Suprapubic skin (tissue), 4 donors: ENCODE results near the gene RASSF8.

ENCODE experiments used
- CTCF ChIP-seq, 2 donors: fragments of 200-600 bp in 1 of 2; fragments of 450-650 bp in 1 of 2; sonication (generic) in 1 of 2; IDR thresholded peaks; one replicate each; pipeline ENCODE4 v1.5.1; 2016 to 2019; ENCODE audit warnings: antibody characterized with exemption in 2 of 2, mild to moderate bottlenecking in 1 of 2, moderate library complexity in 1 of 2
- EP300 ChIP-seq: sonication (generic); formaldehyde crosslinking; IDR thresholded peaks from one replicate; pipeline ENCODE4 v1.6.1; 2017; ENCODE audit warnings: antibody characterized with exemption
- POLR2A ChIP-seq, 2 donors: fragments of 450-650 bp; IDR thresholded peaks; one replicate each; pipeline ENCODE4 v1.6.1; 2017; ENCODE audit warnings: antibody characterized with exemption in 2 of 2, mild to moderate bottlenecking in 2 of 2, moderate library complexity in 2 of 2
- POLR2AphosphoS5 ChIP-seq, 3 donors: sonication (generic); formaldehyde crosslinking; IDR thresholded peaks; one replicate each; pipeline ENCODE4 v1.6.1; 2017; ENCODE audit warnings: antibody characterized with exemption in 3 of 3

DNA sequence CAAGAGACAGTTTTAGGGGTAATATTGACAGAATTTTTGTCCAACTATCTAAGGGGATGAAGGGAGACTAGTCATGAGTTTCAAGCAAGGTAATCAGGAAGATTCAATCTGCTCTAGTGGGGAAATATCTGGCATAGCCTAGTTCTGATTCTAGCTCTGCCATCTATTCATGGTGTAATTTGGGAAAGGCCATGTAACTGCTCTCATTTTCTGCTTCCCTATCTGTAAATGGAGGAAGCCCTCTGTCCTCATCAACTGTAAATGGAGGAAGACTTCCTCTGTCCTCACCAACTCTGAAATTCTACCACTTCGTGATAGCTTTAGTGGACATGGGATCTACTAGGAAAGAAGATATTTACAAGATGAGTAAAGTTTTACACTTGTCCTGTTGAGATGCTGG, 128.5 kb downstream of the RASSF8 start:
- TF ChIP-seq CTCF (IDR thresholded peaks at IDR 0.05) (no peak), POLR2AphosphoS5 (IDR thresholded peaks at IDR 0.05) (no peak), EP300 (no peak), POLR2A (IDR thresholded peaks at IDR 0.05) (no peak)
